ENCODE data around the gene POU2AF2. TPM values are rescaled to one million over a fixed set of nuclear protein-coding genes. Genes with fewer than 3 reads are reported as not detected.
"Not testable (repeated sequence)": the region's sequence is repeated elsewhere in the genome, so short reads cannot be mapped to it uniquely, and the experiment has no call there.

POU2AF2 gene
- total RNA-seq, 1 donor from 2014 or later = not detected

- DNase-seq (ENCODE audit: extremely low read depth, low read depth, low spot score) = no peak
Observed at GRCh38 chr11:111253630-111254029, 8.1 kb downstream of the POU2AF2 start.

GRCh38 chr11:111258046-111258445 is 12.5 kb downstream of the POU2AF2 start:
- no peak for DNase-seq (ENCODE audit: extremely low read depth, low read depth, low spot score)

GRCh38 chr11:111259896-111260295 is 14.4 kb downstream of the POU2AF2 start:
- no peak for DNase-seq (ENCODE audit: extremely low read depth, low read depth, low spot score)

- no peak for DNase-seq (ENCODE audit: extremely low read depth, low read depth, low spot score)
Observed at GRCh38 chr11:111260811-111261210, 15.3 kb downstream of the POU2AF2 start.

GRCh38 chr11:111264646-111265045 is 19.1 kb downstream of the POU2AF2 start:
- DNase-seq (ENCODE audit: extremely low read depth, low read depth, low spot score) = no peak

GRCh38 chr11:111265421-111265820 is 19.9 kb downstream of the POU2AF2 start:
- no peak for DNase-seq (ENCODE audit: extremely low read depth, low read depth, low spot score)

GRCh38 chr11:111268303-111268702 is 22.8 kb downstream of the POU2AF2 start:
- not testable (repeated sequence) for DNase-seq (ENCODE audit: extremely low read depth, low read depth, low spot score)

GRCh38 chr11:111269146-111269868 is 23.8 kb downstream of the POU2AF2 start:
- no peak for DNase-seq (ENCODE audit: extremely low read depth, low read depth, low spot score)

GRCh38 chr11:111272420-111272819 is 26.9 kb downstream of the POU2AF2 start:
- no peak for DNase-seq (ENCODE audit: extremely low read depth, low read depth, low spot score)

- no peak for DNase-seq (ENCODE audit: extremely low read depth, low read depth, low spot score)
Observed at GRCh38 chr11:111282562-111283075, 37.1 kb downstream of the POU2AF2 start.

- DNase-seq (ENCODE audit: extremely low read depth, low read depth, low spot score) = no peak
Observed at GRCh38 chr11:111283945-111284481, 38.5 kb downstream of the POU2AF2 start.

- DNase-seq (ENCODE audit: extremely low read depth, low read depth, low spot score) = no peak
Observed at GRCh38 chr11:111285189-111286091, 39.9 kb downstream of the POU2AF2 start.

GRCh38 chr11:111291764-111292163 is 46.2 kb downstream of the POU2AF2 start:
- DNase-seq (ENCODE audit: extremely low read depth, low read depth, low spot score) = no peak

- not testable (repeated sequence) for DNase-seq (ENCODE audit: extremely low read depth, low read depth, low spot score)
Observed at GRCh38 chr11:111292408-111292807, 46.9 kb downstream of the POU2AF2 start.

- no peak for DNase-seq (ENCODE audit: extremely low read depth, low read depth, low spot score)
Observed at GRCh38 chr11:111296196-111296595, 50.7 kb downstream of the POU2AF2 start.

- no peak for DNase-seq (ENCODE audit: extremely low read depth, low read depth, low spot score)
Observed at GRCh38 chr11:111297696-111298095, 52.2 kb downstream of the POU2AF2 start.

- DNase-seq (ENCODE audit: extremely low read depth, low read depth, low spot score) = no peak
Observed at GRCh38 chr11:111298413-111299100, 53.0 kb downstream of the POU2AF2 start, which contains the start of gene POU2AF3. Gene POU2AF3, plus strand, starts transcription at chr11:111298546. Its CDS starts 36 bp downstream, at chr11:111298582.

GRCh38 chr11:111299101-111300026 is 53.8 kb downstream of the POU2AF2 start:
- no peak for DNase-seq (ENCODE audit: extremely low read depth, low read depth, low spot score)

GRCh38 chr11:111300569-111300968 is 55.0 kb downstream of the POU2AF2 start:
- no peak for DNase-seq (ENCODE audit: extremely low read depth, low read depth, low spot score)

Data from glomerular endothelial cell (primary cell).